Spleen (tissue), 11 donors: ENCODE results near the gene SEC22B. TPM values are rescaled to one million over a fixed set of nuclear protein-coding genes. Genes with fewer than 3 reads are reported as not detected.
"Not testable (repeated sequence)": the region's sequence is repeated elsewhere in the genome, so short reads cannot be mapped to it uniquely, and the experiment has no call there.

Experiments
- DNase-seq: peaks from one replicate; pipeline ENCODE4 v3.0.0-alpha.2; 2020
- H3K27ac ChIP-seq, 8 donors: fragments of 200-600 bp; sonication (generic) in 7 of 8; 1 replicate in 4 of 8; 2 replicates in 4 of 8; pipeline versions ENCODE4 v1.5.0 to v1.8.0; 2016 to 2021; ENCODE audit warnings: inconsistent platforms in 4 of 8, mild to moderate bottlenecking in 4 of 8, moderate library complexity in 1 of 8
- H3K27me3 ChIP-seq, 7 donors: fragments of 200-600 bp; sonication (generic) in 6 of 7; replicated peaks in 1 of 7; 1 replicate in 4 of 7; 2 replicates in 3 of 7; pipeline versions ENCODE4 v1.5.0 to v1.8.0; 2016 to 2021; ENCODE audit warnings: inconsistent platforms in 3 of 7, mild to moderate bottlenecking in 1 of 7
- H3K36me3 ChIP-seq, 6 donors: fragments of 200-600 bp; sonication (generic) in 5 of 6; 1 replicate in 4 of 6; 2 replicates in 2 of 6; pipeline versions ENCODE4 v1.5.0 to v1.8.0; 2016 to 2021; ENCODE audit warnings: inconsistent platforms in 2 of 6
- H3K4me1 ChIP-seq, 6 donors: fragments of 200-600 bp; sonication (generic) in 5 of 6; 1 replicate in 3 of 6; 2 replicates in 3 of 6; pipeline versions ENCODE4 v1.5.0 to v1.8.0; 2016 to 2021; ENCODE audit warnings: inconsistent platforms in 3 of 6
- H3K4me3 ChIP-seq, 8 donors: fragments of 200-600 bp; sonication (generic) in 7 of 8; 1 replicate in 4 of 8; 2 replicates in 4 of 8; pipeline versions ENCODE4 v1.5.0 to v1.8.0; 2016 to 2021; ENCODE audit warnings: inconsistent platforms in 4 of 8, mild to moderate bottlenecking in 4 of 8, moderate library complexity in 2 of 8
- H3K9me3 ChIP-seq, 8 donors: fragments of 200-600 bp; sonication (generic) in 7 of 8; 1 replicate in 4 of 8; 2 replicates in 4 of 8; pipeline versions ENCODE4 v1.5.0 to v1.8.0; 2016 to 2021; ENCODE audit warnings: inconsistent platforms in 4 of 8
- WGBS, 5 donors: extraction: QIAGEN DNeasy Blood & Tissue Kit in 3 of 5; methylation state at CpG; one replicate each; pipeline versions ENCODE4 v1.1.5 to v1.1.7; 2013 to 2018; 5-methylcytosine and 5-hydroxymethylcytosine counted together
- intact Hi-C: fragments of 100-400 bp; cut with DNase I; formaldehyde crosslinking; loops from one replicate; pipeline ENCODE4 v1.15.0; 2023; ENCODE audit warnings: low total_unique reads
- polyA plus RNA-seq, 3 donors: library from polyadenylated mRNA; stranded (reverse); fragments of 200-250 nt; gene quantifications; one replicate each; pipeline ENCODE4 v1.2.1, GENCODE V29; 2013
- small RNA-seq, 4 donors: library from RNA; depleted of rRNA; stranded (forward); fragments of <200 nt; gene quantifications; one replicate each; pipeline ENCODE3, GENCODE V24; 2016
- total RNA-seq, 7 donors: library from RNA; depleted of rRNA in 3 of 7; stranded (reverse); fragments of >200 nt in 3 of 7; fragmentation: NEBNext Ultra II Directional in 4 of 7; extraction: Animal tissue kit (Norgen Biotek cat#: 25700) in 4 of 7; gene quantifications; one replicate each; pipeline versions ENCODE4 v1.1.0 to v1.2.1, GENCODE V29; 2016 to 2021
- donor health status: healthy with polysubstance abuse.
- donor health status: DM: no; HTN: no; CAD: no; lungs with moderate emphysema.
- donor health status: DM: no; HTN: no; CAD: no.
- donor health status: Bipolar disorder and iron deficiency.
- donor health status: healthy.
- donor health status: DM: no; HTN: no; CAD: no.
- donor health status: DM: yes; HTN: yes; CAD: no.

The SEC22B gene
- total and polyA plus RNA-seq, 10 donors: 11.1 to 37.9 (median 27.8) TPM

- DNase-seq: not testable (repeated sequence)
Measured at GRCh38 chr1:120111771-120112170, 64.5 kb downstream of the SEC22B start.

GRCh38 chr1:120111008-120111407, 65.3 kb downstream of the SEC22B start:
- H3K4me1 ChIP-seq, DNase-seq, H3K36me3 ChIP-seq, H3K27ac ChIP-seq, H3K27me3 ChIP-seq, intact Hi-C loops, H3K9me3 ChIP-seq: not testable (repeated sequence)
- 77 to 88% (median 83%) methylated on average over 1 of the region's 2 CpGs; no CpG with 5 or more reads in 2 of the 5 donors for WGBS, 5 donors
- peak overlapping the region in 1 of 8 donors; percentile 31 for H3K4me3 ChIP-seq

More at GRCh38 chr1:120111771-120112170, 64.5 kb downstream of the SEC22B start:
- H3K36me3 ChIP-seq, intact Hi-C loops, H3K27me3 ChIP-seq, H3K4me1 ChIP-seq, H3K9me3 ChIP-seq, H3K4me3 ChIP-seq: not testable (repeated sequence)
- peak overlapping the region in 1 of 8 donors; percentile 8 for H3K27ac ChIP-seq
- no CpG with 5 or more reads among the region's 3 CpGs for WGBS, 5 donors

GRCh38 chr1:120109656-120110055, 66.7 kb downstream of the SEC22B start:
- H3K4me1 ChIP-seq, intact Hi-C loops, H3K36me3 ChIP-seq, H3K9me3 ChIP-seq, H3K27me3 ChIP-seq, DNase-seq: not testable (repeated sequence)
- peak overlapping the region in 1 of 8 donors; percentile 37 for H3K4me3 ChIP-seq
- 83 to 93% (median 89%) methylated on average over 6 to 7 of the region's 9 CpGs for WGBS, 5 donors
- peak overlapping the region in 4 of 8 donors; percentile 23 to 60 (median 40) for H3K27ac ChIP-seq

GRCh38 chr1:120109180-120109579, 67.1 kb downstream of the SEC22B start:
- H3K9me3 ChIP-seq, H3K36me3 ChIP-seq, H3K27me3 ChIP-seq, DNase-seq, intact Hi-C loops: not testable (repeated sequence)
- 59 to 92% (median 75%) methylated on average over 6 to 10 of the region's 10 CpGs for WGBS, 5 donors
- peaks cover 0 to 13% (median 2%) of the 10 kb centered on the region in 6 donors for H3K4me1 ChIP-seq
- H3K27ac ChIP-seq: peak overlapping the region in 4 of 8 donors; percentile 23 to 60 (median 40)
- H3K4me3 ChIP-seq: peak overlapping the region in 1 of 8 donors; percentile 37

- 22 to 42% (median 42%) methylated on average over 1 of the region's 2 CpGs for WGBS, 5 donors
- H3K4me3 ChIP-seq, DNase-seq, H3K27me3 ChIP-seq, H3K36me3 ChIP-seq, H3K9me3 ChIP-seq, intact Hi-C loops, H3K27ac ChIP-seq: not testable (repeated sequence)
- H3K4me1 ChIP-seq: peaks cover 0 to 13% (median 1%) of the 10 kb centered on the region in 6 donors
Measured at GRCh38 chr1:120105288-120105687, 71.0 kb downstream of the SEC22B start.

GRCh38 chr1:120103768-120104167, 72.6 kb downstream of the SEC22B start:
- H3K4me3 ChIP-seq, intact Hi-C loops, H3K27ac ChIP-seq, H3K36me3 ChIP-seq, H3K9me3 ChIP-seq, H3K27me3 ChIP-seq, DNase-seq: not testable (repeated sequence)
- peaks cover 0 to 16% (median 1%) of the 10 kb centered on the region in 6 donors for H3K4me1 ChIP-seq
- whole genome bisulfite sequencing, 5 donors: no CpG with 5 or more reads among the region's 3 CpGs

- H3K9me3 ChIP-seq, DNase-seq, H3K36me3 ChIP-seq, H3K27ac ChIP-seq, intact Hi-C loops, H3K27me3 ChIP-seq, H3K4me3 ChIP-seq: not testable (repeated sequence)
- 71 to 93% (median 84%) methylated on average over 1 of the region's 1 CpG; no CpG with 5 or more reads in 1 of the 5 donors for WGBS, 5 donors
- H3K4me1 ChIP-seq: peaks cover 0 to 21% (median 1%) of the 10 kb centered on the region in 6 donors
Measured at GRCh38 chr1:120101593-120101992, 74.7 kb downstream of the SEC22B start.

Small RNAs within 50 kb of the gene (small RNA-seq; reads per million reads assigned to genes)
- gene RNU6-465P: 0 reads per million in 4 donors

Other genes with a start within 250 kb of the SEC22B start
- 100 to 1,000 TPM; 101 to 230 (median 149) TPM for gene NOTCH2, start 106.9 kb downstream of the SEC22B start, total RNA-seq
- gene NOTCH2, start 106.9 kb downstream of the SEC22B start, polyA plus RNA-seq: 10 to 100 TPM; 11.3 to 18.2 (median 13.1) TPM
- gene NBPF8, start 238.5 kb upstream of the SEC22B start, total RNA-seq: 10 to 100 TPM; 12.5 to 22.0 (median 15.7) TPM
- 10 to 100 TPM in 2 of 3 donors, 1 to 10 TPM in 1; 6.4 to 13.6 (median 12.9) TPM for gene NBPF8, start 238.5 kb upstream of the SEC22B start, polyA plus RNA-seq